GM19468 (cell line): ENCODE results near the gene COL9A3.

ENCODE experiments used
- ATAC-seq: cut with Tn5 transposase; IDR thresholded peaks from one replicate; pipeline ENCODE4 v1.9.1; 2021; ENCODE audit warnings: mild to moderate bottlenecking, moderate library complexity, moderate number of reproducible peaks; ENCODE audit not compliant: unreplicated experiment; ENCODE audit errors: extremely low read depth

The COL9A3 gene

DNA sequence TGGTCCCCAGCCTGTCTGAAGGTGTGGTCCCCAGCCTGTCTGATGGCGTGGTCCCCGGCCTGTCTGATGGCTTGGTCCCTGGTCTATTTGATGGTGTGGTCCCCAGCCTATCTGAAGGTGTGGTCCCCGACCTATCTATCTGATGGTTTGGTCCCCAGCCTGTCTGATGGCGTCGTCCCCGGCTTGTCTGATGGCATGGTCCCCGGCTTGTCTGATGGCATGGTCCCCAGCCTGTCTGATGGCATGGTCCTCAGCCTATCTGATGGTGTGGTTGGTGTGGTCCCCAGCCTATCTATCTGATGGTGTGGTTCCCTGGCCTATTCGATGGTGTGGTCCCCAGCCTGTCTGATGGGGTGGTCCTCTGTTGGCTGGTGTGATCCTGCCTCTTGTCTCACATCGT, 38.8 kb upstream of the COL9A3 start:
- ATAC-seq = no peak

- ATAC-seq = no peak
These were observed 38.0 kb upstream of the COL9A3 start for GRCh38 chr20:62778601-62779416.

DNA sequence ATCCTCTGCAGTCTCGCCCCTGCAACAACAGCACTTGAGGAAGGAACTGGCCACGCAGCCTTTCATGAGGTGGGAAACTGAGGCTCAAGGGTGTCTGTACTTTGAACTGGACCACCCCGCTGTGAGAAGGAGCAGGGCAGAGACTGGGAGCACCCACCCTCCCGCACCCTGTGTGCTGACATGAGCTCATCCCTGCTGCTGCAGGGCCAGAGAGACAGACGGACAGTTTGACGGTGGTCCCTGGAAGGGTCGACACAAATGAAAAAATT, 37.5 kb upstream of the COL9A3 start:
- ATAC-seq = no peak

DNA sequence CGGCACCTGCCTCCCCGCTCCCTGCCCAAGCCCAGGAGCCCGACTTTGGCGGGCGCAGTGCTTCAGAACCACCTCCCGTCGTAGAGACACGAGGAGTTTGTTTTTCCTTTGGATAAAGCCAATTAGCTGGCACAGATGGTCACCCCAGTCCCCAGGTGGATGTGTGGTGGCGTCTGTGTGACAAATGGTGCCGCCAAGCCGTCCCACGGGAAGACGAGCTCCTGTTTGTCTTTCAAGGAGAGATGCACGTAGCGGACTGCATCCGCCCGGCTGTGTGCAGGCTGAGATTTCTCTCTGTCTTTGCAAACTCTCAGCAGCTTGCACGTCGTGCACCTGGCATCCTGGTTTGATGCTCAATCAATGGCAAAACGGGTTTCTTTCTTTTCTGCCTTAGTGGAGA, 36.6 kb upstream of the COL9A3 start:
- ATAC-seq = no peak

GRCh38 chr20:62780696-62781095, 36.2 kb upstream of the COL9A3 start:
- ATAC-seq = no peak

- no peak for ATAC-seq
These were observed 34.5 kb upstream of the COL9A3 start for GRCh38 chr20:62782149-62782892.

- ATAC-seq = no peak
These were observed 34.0 kb upstream of the COL9A3 start for GRCh38 chr20:62782893-62783278.

- ATAC-seq = no peak
These were observed 32.4 kb upstream of the COL9A3 start for GRCh38 chr20:62784497-62784896.

DNA sequence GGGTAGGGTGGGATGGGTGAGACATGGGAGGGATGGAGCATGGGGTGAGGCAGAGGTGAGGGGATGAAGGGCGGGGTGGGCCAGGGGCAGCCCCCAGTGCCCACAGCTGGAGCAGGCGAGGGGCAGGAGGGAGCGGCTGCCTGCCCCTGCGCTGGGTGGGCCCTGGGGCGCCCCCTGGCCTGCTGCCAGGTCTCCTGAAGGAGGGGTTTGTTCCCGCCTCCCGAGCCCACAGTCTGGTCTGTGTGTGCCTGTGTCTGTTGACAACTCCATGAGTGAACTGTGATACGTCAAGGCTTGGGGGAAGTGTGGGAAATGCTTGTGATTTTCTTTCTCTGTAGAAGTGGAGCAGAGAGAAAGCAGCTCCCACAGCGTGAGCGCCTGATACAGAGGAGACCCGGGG, 31.5 kb upstream of the COL9A3 start:
- ATAC-seq = no peak

- no peak for ATAC-seq
These were observed 30.7 kb upstream of the COL9A3 start for GRCh38 chr20:62786157-62786556.

- no peak for ATAC-seq
These were observed 29.5 kb upstream of the COL9A3 start for GRCh38 chr20:62787321-62787720.

- no peak for ATAC-seq
These were observed 29.0 kb upstream of the COL9A3 start for GRCh38 chr20:62787866-62788265.

DNA sequence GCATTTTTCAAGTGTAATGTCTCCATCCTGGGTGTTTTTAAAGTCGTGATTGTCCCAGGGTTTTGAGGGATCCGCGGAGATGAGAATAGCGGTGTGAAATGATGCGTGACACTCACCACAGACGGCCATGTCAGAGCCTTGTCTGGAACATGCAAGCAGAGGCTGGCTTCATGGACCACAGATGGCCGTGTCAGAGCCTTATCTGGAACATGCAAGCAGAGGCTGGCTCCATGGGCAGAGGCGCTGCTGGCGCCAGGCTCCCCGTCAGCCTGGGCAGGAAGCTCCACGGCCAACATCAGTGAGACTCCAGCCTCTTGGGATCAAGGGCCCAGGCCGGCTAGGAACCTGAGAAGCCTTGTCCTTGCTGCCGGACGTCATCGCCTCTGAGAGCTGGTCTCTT, 28.2 kb upstream of the COL9A3 start:
- ATAC-seq = no peak

DNA sequence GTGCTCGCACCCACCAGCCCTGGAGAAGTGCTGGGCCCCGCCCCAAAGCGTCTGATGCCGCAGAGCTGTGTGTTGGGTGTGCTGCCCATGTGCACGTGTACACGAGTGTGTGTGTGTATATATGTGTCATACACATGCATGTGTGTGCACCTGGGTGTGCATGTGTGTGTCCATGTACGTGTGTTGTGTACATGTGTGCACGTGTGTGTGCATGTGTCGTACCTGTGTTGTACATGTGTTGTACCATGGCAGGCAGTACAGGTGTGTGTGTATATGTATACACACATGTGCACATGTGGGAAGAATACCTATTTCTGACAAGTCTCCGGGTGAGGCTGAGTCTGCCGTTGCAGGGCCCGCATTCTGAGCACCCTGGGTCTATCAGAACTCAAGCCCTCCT, 26.8 kb upstream of the COL9A3 start:
- ATAC-seq = no peak

DNA sequence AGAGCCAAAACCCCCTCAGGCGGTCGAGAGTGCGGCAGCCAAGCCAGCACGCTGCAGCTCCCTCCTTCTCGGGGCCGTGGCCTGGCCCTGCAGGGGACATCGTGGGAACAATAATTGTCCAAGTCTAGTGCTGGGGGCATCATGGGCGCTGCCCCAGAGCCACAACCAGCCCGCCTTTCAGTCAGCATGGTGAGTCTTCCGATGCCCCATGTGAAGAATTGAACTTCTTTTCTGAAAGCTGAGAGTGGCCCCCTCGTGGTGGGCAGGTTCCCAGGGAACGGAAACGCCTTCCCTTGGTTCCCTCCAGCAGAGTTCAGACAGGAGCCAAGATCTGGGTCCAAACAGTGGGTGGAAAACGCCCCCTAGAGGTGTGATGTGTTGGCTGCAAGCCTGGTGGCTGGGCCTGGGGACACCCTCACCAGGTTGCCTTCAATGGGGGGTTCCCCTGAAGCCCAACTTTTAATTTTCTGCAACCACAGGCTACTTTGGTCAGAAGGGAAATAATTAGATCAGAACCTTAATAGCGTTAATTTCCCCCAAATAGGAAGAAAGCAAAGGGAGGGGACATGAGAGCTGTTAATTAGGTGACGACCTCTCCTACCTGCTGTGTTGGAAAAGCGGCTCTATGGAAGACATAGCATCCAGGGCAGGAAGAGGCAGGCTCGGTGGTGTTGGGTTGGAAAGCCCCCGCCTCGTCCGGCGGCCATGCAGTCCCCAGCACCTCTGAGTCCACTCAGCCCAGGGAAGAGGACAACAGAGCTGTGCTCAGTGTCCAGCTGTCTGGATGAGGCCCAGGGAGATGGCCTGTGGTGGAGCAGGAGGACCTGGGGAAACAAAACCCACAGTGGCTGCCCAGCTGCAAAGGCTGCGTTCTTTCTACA, 25.3 kb upstream of the COL9A3 start:
- ATAC-seq = no peak

- no peak for ATAC-seq
These were observed 24.5 kb upstream of the COL9A3 start for GRCh38 chr20:62792182-62792939.

GRCh38 chr20:62792940-62793756, 23.7 kb upstream of the COL9A3 start:
- ATAC-seq = no peak

DNA sequence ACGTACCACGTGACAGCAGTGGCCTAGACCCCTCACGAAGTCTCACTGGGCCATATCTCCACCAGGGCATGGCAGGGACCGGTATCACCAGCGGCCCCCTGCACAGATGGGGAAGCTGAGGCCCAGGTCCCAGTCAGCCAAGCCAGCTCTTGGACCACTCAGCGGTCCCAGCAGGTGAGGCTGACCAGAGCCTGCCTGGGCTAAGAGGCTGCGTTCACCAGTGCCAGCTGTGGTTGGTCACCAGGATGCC, 23.2 kb upstream of the COL9A3 start:
- no peak for ATAC-seq

GRCh38 chr20:62794007-62794724, 22.7 kb upstream of the COL9A3 start:
- peak; percentile 60 for ATAC-seq
